ENCODE measurements around the gene FAT1. TPM values are rescaled to one million over a fixed set of nuclear protein-coding genes. Genes with fewer than 3 reads are reported as not detected.

FAT1 gene
- total and polyA plus RNA-seq, 9 of the 15 experiments (the other 6 are each of a cell fraction or from before 2014, with no cell fraction given) = 6.0 to 38.4 (median 21.4) TPM

DNA sequence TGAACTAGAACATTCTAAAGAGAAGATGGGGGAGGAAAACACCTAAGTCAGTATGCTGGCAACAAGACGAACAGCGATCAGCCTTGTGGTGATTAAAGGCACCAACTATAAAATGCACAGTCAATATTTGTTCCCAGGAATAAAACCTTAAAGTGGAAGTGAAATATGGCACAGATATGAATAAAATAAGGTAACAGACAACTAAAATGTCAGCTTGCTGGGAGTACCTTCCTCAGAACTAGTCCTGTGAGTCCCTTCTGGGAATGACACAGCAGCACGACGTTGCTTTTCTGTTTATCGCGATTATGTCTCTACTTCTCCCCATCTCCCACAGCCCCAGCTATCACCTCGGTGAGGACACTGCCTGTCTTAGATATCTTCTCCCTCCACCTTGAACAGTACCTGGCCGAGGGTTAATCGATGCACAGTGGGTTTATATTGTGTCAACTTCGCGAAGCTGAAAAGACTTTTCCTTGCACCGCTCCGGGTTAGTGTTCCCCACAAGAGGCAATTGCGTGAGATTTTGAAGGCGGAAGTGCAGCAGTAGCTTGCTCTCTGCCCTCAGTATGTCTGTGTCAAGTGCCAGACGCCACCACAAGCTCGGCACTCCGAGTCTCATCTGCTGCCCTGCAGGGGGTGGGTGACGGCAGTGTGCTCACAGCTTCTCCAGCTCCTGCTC lies 185.7 kb downstream of the FAT1 start:
- ATAC-seq = peak; percentile 89
- peak; percentile 50 to 80 (median 66) for DNase-seq (ENCODE audit: extremely low read depth in 1 of 4, low spot score in 3 of 4)
- Histone ChIP-seq H2AFZ (ENCODE audit: low read depth, low read length) (peak overlapping the region; percentile 96), H3K4me2 (ENCODE audit: insufficient read depth, low read length) (peak overlapping the region; percentile 82), H3K36me3 (ENCODE audit: control insufficient read depth, insufficient read depth, low read length) (no peaks in the 10 kb centered on the region), H4K20me1 (replicated peaks; ENCODE audit: control insufficient read depth, insufficient read depth, low read length) (no peaks in the 10 kb centered on the region), H3K4me3 (peak overlapping the region; percentile 25; the same call in 1 of the 2 replicates), H3K27ac (ENCODE audit: extremely low read depth, low read depth, low read length) (peak overlapping the region; percentile 82), H3K79me2 (ENCODE audit: control insufficient read depth, insufficient read depth, low read length) (no peaks in the 10 kb centered on the region), H3K4me1 (replicated peaks in 1 of 2; ENCODE audit: control insufficient read depth in 2 of 2, insufficient read depth in 2 of 2, low read length in 2 of 2) (peaks cover 4 to 11% of the 10 kb centered on the region in 2 experiments; a peak in 3 of 5 replicates), H3K9ac (ENCODE audit: insufficient read depth in 1 of 2, low read depth in 2 of 2, low read length in 2 of 2) (peak overlapping the region; percentile 70 to 88), H3K27me3 (ENCODE audit: control insufficient read depth in 2 of 2, insufficient read depth in 2 of 2, low read length in 2 of 2) (no peaks in the 10 kb centered on the region), H3K9me1 (ENCODE audit: control insufficient read depth, insufficient read depth, low read length) (no peaks in the 10 kb centered on the region), H3K9me3 (replicated peaks; ENCODE audit: control insufficient read depth, insufficient read depth, low read depth, low read length) (peaks cover 7% of the 10 kb centered on the region; the same call in 1 of the 2 replicates)
- in situ Hi-C loops (cut with MboI) = no loop called here
- ChIA-PET CTCF (ENCODE audit: low intra/inter-chr PET ratio) (no interaction called here), POLR2A (interaction anchor here (1.1 to 1.4 kb wide), 2 partner anchors 12 to 37 kb away, joined by 3 to 6 read pairs; no protein-coding TSS in a partner anchor)
- intact Hi-C loops (cut with micrococcal nuclease) = loop anchor here (2.0 kb wide), 1 partner anchor 37 kb away; no protein-coding TSS in a partner anchor
- FAIRE-seq = peak; percentile 90
- 1% methylated on average over 19 of the region's 19 CpGs for WGBS (ENCODE audit: insufficient coverage, low coverage, missing lambda C conversion rate)
- BruUV-seq (replicated peaks) = TSS peak; percentile 91
- peak in 1 of 2 experiments; percentile 53; a peak in 1 of 4 replicates for TF ChIP-seq RCOR1 (IDR thresholded peaks at IDR 0.05; ENCODE audit: borderline replicate concordance in 1 of 2, low read depth in 2 of 2, low read length in 2 of 2)
- peak; percentile 27 for TF ChIP-seq HNRNPLL (IDR thresholded peaks at IDR 0.05; ENCODE audit: low read depth, low read length, poor library complexity, severe bottlenecking)
- TF ChIP-seq SIX5 (IDR thresholded peaks at IDR 0.05; ENCODE audit: borderline replicate concordance in 1 of 2, insufficient read depth in 1 of 2, low read depth in 1 of 2, low read length in 2 of 2) = no peak
- TF ChIP-seq CREB1 (IDR thresholded peaks at IDR 0.05) = 0 out of 2 replicates have a peak, but pooled peaks have one; percentile 29
- TF ChIP-seq CREB1 (CRISPR knock-in tag; IDR thresholded peaks at IDR 0.05) = no peak
- TF ChIP-seq, protein P1, sequence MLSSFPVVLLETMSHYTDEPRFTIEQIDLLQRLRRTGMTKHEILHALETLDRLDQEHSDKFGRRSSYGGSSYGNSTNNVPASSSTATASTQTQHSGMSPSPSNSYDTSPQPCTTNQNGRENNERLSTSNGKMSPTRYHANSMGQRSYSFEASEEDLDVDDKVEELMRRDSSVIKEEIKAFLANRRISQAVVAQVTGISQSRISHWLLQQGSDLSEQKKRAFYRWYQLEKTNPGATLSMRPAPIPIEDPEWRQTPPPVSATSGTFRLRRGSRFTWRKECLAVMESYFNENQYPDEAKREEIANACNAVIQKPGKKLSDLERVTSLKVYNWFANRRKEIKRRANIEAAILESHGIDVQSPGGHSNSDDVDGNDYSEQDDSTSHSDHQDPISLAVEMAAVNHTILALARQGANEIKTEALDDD (IDR thresholded peaks at IDR 0.05) = peak; percentile 88
- peak; percentile 64; the same call in 1 of the 2 replicates for TF ChIP-seq NFRKB (IDR thresholded peaks at IDR 0.05; ENCODE audit: low read depth)
- peak; percentile 82 for TF ChIP-seq TAL1 (IDR thresholded peaks at IDR 0.05)
- 0 out of 2 replicates have a peak, but pooled peaks have one; percentile 12 for TF ChIP-seq TAF7 (tag; IDR thresholded peaks at IDR 0.05)
- TF ChIP-seq HDAC2 (IDR thresholded peaks at IDR 0.05) = peak; percentile 66
- TF ChIP-seq NCOA1 (IDR thresholded peaks at IDR 0.05; ENCODE audit: low read depth) = 0 out of 2 replicates have a peak, but pooled peaks have one; percentile 31
- peak; percentile 45 for TF ChIP-seq ATF7 (IDR thresholded peaks at IDR 0.05)
- peak; percentile 80 for TF ChIP-seq CHD2 (IDR thresholded peaks at IDR 0.05; ENCODE audit: low read depth, low read length)
- TF ChIP-seq BHLHE40 (IDR thresholded peaks at IDR 0.05; ENCODE audit: low read length) = 0 out of 2 replicates have a peak, but pooled peaks have one; percentile 38
- TF ChIP-seq ZBED1 (IDR thresholded peaks at IDR 0.05) = peak; percentile 96
- no peak for TF ChIP-seq NR2C2 (CRISPR knock-in tag; IDR thresholded peaks at IDR 0.05)
- TF ChIP-seq NR2C2 (tag; IDR thresholded peaks at IDR 0.05) = peak; percentile 58; the same call in 1 of the 2 replicates
- TF ChIP-seq MEIS2 (IDR thresholded peaks at IDR 0.05; ENCODE audit: partially characterized antibody) = no peak
- peak; percentile 79 for TF ChIP-seq TEAD4 (IDR thresholded peaks at IDR 0.05; ENCODE audit: low read length)
- no peak for TF ChIP-seq TEAD4 (CRISPR knock-in tag; IDR thresholded peaks at IDR 0.05; ENCODE audit: borderline replicate concordance)
- peak; percentile 90 for TF ChIP-seq NFE2 (IDR thresholded peaks at IDR 0.05; ENCODE audit: low read depth)
